HCT116 (cell line): ENCODE measurements around the gene PRAF2.

Experiments used
- EZH2 ChIP-seq: fragments of 200-600 bp; sonication (generic); IDR thresholded peaks from 2 replicates; pipeline ENCODE4 v1.6.1; 2017; ENCODE audit warnings: antibody characterized with exemption, mixed run types
- EZH2phosphoT487 ChIP-seq: fragments of 200-600 bp; IDR thresholded peaks from 2 replicates; pipeline ENCODE4 v1.6.1; 2018; ENCODE audit warnings: antibody characterized with exemption, borderline replicate concordance
- POLR2A ChIP-seq: IDR thresholded peaks from 2 replicates; pipeline ENCODE4 v1.7.0; 2011; ENCODE audit warnings: borderline replicate concordance; ENCODE audit not compliant: insufficient read depth, insufficient read length; ENCODE audit errors: extremely low read depth
- SP1 ChIP-seq: IDR thresholded peaks from 2 replicates; pipeline ENCODE4 v1.6.1; 2012; ENCODE audit warnings: low read depth
- YY1 ChIP-seq: IDR thresholded peaks from 2 replicates; pipeline ENCODE4 v1.6.1; 2011; ENCODE audit warnings: low read length, low read depth, moderate library complexity, mild to moderate bottlenecking; ENCODE audit not compliant: insufficient replicate concordance; ENCODE audit errors: extremely low read depth
- TF ChIP-seq, protein P1 (sequence below), 3 experiments: fragments of 200-600 bp in 1 of 3; sonication (generic) in 1 of 3; IDR thresholded peaks in 2 of 3; conservative IDR thresholded peaks in 1 of 3; 2 replicates each; pipeline ENCODE4 v1.5.1; 2012 to 2017; ENCODE audit warnings: low read depth in 2 of 3, low read length in 2 of 3, antibody characterized with exemption in 1 of 3, borderline replicate concordance in 1 of 3, control low read depth in 1 of 3, mild to moderate bottlenecking in 1 of 3, mixed read lengths in 1 of 3, mixed run types in 1 of 3, moderate library complexity in 1 of 3; ENCODE audit not compliant: insufficient read depth in 1 of 3
- TF ChIP-seq, protein P2 (sequence below): IDR thresholded peaks from 2 replicates; pipeline ENCODE4 v1.6.1; 2012

DNA sequence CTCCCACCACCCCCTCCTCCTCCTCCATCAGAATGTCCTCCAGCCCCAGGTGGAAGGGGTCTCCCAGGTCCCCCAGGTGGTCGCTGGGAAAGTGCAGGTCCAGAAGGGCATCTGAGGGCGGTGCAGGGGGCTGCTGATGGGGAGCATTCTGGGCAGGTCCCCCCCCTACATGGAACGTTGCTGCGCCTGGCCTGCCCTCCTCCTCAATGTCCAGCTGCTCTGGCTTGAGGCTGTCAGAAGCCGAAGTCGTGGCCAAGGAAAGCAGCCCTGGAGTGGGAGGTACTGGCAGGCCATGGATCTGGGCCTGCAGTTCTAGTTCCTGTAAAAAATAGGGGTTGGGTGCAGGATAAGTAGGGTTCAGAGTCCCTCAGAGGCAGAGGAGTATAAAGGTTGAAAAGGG is 43.5 kb downstream of the PRAF2 start:
- TF ChIP-seq, protein P1, sequence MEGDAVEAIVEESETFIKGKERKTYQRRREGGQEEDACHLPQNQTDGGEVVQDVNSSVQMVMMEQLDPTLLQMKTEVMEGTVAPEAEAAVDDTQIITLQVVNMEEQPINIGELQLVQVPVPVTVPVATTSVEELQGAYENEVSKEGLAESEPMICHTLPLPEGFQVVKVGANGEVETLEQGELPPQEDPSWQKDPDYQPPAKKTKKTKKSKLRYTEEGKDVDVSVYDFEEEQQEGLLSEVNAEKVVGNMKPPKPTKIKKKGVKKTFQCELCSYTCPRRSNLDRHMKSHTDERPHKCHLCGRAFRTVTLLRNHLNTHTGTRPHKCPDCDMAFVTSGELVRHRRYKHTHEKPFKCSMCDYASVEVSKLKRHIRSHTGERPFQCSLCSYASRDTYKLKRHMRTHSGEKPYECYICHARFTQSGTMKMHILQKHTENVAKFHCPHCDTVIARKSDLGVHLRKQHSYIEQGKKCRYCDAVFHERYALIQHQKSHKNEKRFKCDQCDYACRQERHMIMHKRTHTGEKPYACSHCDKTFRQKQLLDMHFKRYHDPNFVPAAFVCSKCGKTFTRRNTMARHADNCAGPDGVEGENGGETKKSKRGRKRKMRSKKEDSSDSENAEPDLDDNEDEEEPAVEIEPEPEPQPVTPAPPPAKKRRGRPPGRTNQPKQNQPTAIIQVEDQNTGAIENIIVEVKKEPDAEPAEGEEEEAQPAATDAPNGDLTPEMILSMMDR (IDR thresholded peaks at IDR 0.05 in 2 of 3, conservative IDR thresholded peaks at IDR 0.05 in 1 of 3; ENCODE audit: borderline replicate concordance in 1 of 3, insufficient read depth in 1 of 3, low read depth in 2 of 3, low read length in 2 of 3), result no peak
- TF ChIP-seq POLR2A (no peak), EZH2phosphoT487 (no peak), EZH2 (no peak), SP1 (no peak), YY1 (no peak)
- TF ChIP-seq, protein P2, sequence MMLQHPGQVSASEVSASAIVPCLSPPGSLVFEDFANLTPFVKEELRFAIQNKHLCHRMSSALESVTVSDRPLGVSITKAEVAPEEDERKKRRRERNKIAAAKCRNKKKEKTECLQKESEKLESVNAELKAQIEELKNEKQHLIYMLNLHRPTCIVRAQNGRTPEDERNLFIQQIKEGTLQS, result no peak
